ENCODE results near the gene PRM3.
"Not testable (repeated sequence)": the region's sequence is repeated elsewhere in the genome, so short reads cannot be mapped to it uniquely, and the experiment has no call there.

The PRM3 gene

DNA sequence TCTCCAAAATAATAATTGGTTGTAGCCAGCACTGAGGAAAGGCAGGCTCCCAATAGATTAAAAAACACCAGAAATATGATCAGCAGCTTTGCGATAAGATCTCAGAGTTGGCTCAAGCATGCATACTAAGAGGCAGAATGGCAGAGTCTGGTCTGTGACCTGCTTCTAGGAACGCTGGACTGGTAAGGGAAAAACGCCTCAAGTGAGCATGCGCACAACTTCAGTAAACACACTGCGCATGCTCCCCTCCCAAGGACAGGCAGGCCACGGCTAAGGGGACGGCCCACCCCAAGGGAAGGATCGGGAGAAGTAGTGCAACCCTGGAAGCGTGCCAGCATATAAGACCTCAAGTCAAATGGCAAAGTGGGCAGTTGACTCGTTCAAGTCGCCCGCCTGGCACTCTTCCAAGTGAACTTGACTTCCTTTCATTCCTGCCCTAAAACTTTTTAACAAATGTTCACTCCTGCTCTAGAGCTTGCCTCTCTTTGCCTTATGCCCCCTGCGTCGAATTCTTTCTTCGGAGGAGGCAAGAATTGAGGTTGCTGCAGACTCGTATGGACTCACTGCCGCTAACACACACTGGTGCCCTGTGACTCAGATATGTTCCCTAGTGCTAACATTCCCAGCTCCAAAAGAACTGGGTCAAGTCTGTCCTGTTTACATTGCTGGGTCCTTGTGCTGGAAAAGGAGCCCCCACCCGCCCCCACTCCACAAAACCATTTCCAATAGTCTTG lies 30.1 kb upstream of the PRM3 start:
- no peak for DNase-seq

DNA sequence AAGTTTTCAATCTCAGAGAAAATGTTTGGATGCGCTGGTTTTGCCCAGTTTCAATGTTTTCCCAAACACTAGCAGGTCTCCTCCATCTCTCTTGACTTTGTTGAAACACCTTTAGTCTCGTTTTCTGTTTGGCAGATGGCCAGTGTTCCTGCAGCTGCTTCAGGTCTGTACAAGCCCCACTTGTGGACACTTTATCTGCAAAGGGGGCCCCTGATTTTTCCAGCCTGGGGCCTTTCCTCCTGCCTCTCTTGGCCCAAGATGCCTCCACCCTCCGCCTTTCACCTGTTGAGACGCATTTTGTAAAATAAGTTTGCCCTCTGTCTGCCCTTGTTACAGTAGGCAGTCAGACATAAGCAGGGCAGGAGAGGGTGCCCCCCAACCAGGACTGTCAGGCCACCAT lies 29.5 kb upstream of the PRM3 start:
- no peak for DNase-seq

DNA sequence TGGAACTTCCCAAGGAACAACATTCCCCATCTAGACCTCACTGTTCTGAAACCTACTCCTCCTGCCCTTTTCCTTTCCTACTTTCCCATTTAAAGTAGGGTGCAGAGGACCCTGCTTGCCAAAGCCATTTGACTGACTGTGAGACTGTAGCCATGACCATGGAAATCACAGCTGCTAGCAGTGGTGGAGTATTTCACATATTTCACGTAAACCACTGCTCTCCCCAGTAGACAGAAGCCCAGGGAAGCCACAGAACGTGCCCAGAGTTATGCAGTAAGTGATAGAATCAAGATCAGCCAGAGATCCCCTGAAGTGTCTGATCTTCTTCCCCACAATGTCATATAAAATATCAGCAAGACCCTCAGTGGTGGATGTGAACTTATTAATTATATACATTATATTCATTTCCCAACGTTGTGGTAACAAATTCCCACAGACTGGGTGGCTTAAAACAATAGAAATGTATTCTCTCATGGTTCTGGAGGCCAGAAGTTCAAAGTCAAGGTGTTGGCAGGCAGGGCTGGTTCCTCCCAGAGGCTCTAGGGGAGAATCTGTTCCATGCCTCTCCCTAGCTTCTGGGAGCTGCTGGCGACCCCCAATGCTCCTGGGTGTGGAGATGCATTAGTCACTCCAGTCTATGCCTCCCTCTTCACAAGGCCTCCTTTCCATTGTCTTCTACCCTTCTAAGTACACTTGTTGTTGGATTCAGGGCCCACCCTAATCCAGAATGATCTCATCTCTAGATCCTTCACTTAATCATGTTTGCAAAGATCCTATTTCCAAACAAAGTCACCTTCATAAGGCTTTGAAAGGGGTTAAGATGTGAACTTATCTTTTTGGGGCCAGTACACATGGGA lies 28.4 kb upstream of the PRM3 start:
- DNase-seq, result no peak

DNA sequence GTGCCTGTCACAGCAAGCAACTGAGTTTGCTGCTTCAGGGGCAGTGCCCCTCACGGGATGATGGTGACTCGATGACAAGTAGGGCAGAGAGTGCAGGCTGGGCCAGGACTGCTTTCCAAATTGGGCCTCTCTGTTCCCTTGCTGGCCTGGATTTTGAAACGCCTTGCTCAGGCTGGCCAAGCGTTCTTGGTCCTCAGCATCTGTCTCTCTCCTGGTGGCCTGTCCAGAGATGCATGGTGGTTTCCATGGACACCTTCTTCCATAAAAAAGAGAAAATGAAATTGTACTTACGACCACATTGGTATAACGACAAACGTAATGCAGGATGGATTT lies 27.1 kb upstream of the PRM3 start:
- no peak for DNase-seq

DNA sequence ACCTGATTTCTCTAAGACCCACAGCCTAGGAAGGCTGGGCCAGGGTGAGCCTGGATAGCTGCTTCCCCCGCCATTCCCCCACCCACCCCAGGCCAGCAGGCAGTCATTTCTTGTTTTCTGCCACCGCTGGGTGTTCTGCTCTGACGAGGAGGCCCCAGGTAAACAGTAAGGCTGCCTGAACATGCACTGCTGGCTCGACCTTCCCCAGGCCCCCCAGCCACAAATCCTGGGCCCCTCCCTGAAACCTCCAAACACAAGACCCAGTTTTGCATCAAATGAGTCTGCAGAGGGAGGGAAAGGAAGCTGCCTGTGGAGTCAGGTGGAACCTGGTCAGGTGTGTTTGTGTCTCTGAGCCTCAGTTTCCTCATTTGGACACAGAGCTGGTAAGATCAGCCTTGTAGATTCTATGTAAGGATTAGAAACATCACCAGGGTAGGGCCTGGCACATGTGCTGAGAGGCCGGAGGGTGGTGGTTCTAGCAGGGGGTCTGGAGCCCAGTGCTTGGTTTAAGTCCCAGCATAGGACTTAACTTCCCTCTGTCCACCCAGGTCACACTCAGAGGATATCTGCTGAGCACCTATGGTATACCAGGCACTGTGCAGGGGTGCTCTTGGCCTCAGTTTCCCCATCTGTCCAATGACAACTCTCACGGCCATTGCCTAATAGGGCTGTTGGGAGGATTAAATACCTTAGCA lies 26.6 kb upstream of the PRM3 start:
- no peak for DNase-seq

DNA sequence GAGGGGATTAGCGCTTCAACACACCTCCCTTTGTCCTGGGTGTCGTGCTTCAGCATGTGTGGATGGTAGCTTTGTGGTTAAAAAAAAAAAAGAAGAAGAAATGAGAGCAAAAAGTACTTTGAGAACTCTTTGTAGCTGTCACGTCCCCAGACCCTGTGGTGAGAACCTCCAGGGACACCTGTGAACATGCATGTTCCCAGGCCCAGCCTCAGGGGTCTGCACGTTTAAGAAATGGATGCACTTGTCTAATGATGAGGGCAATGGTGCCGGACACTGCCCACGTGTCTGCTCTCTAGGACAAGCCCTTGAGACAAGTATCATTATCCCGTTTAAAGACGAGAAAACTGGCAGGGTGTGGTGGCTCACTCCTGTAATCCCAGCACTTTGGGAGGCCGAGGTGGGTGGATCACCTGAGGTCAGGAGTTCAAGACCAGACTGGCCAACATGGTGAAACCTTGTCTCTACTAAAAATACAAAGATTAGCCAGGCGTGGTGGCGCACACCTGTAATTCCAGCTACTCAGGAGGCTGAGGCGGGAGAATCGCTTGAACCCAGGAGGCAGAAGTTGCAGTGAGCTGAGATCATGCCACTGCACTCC lies 25.6 kb upstream of the PRM3 start:
- not testable (repeated sequence) for DNase-seq

DNA sequence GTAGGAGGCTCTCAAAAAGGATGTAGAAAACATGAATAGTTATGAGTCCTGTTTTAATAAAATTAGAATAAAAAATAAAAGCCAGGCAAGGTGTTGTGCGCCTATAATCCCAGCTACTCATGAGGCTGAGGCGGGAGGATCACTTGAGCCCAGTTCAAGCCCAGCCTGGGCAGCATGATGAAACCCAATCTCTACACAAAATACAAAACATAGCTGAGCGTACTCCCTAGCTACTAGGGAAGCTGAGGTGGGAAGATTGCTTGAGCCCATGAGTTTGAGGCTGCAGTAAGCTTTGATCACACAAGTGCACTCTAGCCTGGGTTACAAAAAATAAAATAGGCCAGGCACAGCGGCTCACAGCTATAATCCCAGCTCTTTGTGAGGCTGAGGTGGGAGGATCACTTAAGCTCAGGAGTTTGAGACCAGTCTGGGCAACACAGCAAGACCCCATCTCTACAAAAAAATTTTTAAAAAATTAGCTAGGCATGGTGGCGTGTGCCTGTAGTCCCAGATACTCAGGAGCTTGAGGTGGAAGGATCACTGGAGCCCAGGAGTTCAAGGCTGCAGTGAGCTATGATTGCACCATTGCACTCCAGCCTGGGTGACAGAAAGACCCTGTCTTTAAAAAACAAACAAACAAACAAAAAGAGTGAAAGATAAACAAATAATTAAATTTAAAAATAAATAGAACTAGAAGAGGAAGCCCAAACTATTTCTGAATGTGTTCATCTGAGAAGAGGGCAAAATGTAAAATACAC lies 24.9 kb upstream of the PRM3 start:
- DNase-seq, result no peak

DNA sequence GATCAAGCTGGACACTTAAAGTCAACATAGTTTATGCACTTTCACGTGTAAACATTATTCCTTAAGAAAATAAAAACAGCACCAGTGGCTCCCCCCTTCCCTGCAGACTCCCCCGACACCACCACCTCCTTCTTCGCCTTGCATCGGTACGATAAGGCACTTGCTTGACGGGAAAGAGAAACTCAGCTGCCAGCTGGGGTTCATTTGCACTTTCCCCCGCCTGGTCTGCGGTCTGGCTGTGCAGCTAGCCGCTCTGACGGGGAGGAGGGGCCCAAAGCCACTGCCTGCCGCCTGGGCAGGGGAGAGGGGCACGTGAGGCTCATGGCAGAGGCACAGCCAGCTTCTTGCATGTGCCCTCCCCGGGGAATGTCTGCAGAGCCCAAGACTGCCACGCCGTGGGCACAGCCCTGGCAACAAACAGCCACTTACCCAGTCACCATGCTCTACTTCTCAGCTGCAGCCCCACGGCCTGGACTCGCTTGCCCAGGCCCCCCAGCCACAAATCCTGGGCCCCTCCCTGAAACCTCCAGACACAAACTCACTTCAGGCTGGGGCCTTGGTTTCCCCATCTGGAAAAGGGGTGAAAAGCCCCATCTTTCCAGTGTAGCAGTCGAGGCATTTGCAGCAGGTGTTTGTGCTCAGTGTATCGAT lies 24.2 kb upstream of the PRM3 start:
- DNase-seq, result peak; percentile 80

DNA sequence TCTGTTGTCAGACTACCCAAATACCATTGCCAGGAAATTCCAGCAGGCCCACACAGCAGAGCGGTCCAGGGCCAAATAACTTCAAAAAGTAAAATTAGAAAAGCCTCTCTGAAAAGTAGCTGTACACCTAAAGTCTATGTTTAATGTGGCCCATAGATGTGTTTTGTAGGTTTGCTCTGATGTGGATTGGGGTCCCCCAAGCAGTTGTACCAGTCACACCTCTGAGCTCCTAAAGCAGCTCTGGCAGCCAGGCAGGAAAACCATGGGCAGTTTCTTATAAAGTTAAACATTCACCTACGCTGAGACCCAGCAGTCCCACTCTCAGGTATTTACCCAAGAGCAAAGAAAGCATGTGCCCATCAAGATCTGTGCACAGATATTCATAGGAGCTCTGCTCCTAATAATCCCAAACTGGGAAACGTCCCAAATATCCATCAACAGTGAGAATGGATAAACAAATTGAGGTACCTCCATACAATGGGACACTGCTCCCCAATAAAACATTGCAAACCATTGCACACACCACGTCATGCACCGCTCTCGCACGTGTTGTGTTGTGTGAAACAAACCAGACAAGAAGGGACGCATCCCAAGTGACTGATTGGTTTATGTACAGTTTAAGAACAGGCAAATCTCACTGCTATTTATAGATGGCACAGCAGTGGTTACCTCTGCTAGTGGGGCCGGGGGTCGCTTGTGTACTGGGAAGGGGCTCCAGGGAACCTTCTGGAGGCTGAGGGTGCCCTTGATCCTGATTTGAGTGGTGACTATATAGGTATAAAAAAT lies 23.5 kb upstream of the PRM3 start:
- no peak for DNase-seq

DNA sequence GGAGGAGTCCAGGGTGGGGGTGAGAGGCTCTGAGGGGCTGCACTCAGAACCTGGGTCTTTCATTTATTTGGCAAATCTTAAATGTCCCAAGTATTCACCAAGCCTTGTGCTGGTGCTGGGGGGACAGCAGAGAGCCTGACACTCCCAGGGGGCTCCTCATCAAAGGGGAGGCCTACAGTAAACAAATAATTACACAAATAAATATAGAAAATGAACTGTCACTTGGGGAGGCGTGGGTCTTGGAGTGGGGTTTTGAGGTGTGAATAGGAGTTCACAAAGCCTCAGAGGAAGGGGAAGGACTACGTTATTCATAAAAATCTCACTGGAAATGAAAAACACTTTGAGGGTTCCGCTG lies 22.9 kb upstream of the PRM3 start:
- DNase-seq, result no peak

DNA sequence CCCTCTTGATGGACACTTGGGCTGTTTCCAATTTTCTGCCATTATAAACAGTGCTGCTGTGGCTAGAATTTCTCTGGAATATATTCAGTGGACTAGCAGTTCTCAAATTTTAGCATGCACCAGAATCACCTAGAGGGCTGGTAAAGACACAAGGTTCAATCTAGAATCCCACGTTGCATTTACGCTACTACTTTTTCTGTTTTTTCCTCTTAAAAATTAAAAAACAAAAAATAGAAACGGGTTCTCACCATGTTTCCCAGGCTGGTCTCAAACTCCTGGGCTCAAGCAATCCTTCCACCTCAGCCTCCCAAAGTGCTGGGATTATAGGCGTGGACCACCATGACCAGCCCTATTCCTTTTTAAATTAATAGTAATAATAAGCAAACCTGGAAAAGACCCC lies 22.2 kb upstream of the PRM3 start:
- DNase-seq, result no peak

DNA sequence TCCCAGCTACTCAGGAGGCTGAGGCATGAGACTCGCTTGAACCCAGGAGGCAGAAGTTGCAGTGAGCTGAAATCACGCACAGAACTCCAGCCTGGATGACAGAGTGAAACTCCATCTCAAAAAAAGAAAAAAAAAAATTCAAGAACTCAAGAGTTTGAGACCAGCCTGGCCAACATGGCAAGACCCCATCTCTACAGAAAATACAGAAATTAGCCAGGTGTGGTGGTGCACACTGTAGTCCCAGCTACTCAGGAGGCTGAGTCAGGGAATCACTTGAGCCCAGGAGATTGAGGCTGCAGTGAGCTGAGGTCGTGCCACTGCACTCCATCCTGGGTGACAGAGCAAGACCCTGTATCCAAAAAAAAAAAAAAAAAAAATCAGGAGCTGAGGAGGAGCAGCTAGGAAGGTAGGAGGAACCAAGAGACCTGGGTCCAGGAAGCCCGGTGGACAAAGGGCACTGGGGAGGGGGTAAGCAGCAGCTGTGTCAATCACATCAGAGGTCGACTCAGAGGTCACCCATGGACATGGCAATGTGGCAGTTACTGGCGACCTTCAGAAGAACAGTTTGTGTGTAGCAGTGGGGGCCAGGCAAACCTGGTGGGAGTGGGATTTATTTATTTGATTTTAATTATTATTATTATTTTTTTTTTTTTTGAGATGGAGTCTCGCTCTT lies 18.8 kb upstream of the PRM3 start:
- DNase-seq, result no peak

DNA sequence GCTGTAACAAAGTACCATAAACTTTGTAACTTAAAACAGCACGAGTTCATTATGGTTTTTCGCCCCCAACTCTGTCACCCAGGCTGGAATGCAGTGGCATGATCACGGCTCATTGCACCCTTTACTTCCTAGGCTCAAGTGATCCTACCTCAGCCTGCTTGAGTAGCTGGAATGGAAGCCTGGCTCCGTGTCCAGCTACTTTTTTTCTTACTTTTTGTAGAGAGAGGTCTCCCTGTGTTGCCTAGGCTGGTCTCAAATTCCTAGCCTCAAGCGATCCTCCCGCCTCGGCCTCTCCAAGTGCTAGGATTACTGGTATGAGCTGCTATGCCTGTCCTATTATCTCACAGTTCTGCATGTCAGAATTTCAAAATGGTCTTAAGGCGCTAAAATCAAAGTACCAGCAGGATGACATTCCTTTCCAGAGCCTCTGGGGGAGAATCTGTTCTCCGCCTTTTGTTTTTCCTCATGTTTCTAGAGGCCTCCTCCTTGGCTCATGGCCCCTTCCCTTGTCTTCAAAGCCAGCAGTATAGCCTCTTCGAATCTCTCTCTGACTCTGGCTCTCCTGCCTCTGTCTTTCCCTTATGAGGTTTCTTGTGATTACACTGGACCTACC lies 17.8 kb upstream of the PRM3 start:
- no peak for DNase-seq

DNA sequence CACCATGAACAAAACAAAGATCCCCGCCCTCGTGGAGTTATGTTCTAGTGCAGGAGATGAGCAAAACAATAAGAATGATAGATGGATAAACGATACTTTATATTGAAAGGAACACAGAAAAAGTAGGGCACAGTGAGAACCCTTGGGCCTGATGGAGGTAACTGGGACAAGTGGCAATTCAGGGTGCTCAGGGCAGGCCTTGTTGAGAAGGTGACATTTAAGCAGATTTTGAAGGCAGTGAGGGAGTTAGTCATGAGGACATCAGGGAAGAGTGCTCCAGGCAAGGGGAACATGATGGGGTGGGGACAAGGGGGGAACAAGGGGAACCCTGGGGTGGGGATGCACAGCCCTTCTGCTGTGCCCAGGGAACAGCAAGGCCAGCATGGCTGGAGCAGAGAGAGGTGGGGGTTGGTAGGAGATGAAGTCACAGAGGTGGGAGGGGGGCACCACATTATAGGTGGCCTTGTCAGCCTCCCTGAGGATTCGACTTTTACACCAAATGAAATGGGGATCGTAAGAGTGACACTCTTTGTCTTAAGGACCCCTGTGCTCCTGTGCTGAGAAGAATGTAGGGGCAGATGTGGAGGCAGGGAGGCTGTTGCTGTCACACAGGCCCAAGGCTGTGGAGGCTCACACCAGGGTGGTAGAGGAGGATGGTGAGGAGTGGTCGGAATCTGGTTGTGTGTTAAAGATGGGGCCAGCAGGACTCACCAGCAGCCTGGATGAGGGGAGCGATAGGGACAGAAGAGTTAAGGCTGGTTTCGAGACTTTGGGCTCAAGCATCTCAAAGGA lies 16.9 kb upstream of the PRM3 start:
- DNase-seq, result no peak

DNA sequence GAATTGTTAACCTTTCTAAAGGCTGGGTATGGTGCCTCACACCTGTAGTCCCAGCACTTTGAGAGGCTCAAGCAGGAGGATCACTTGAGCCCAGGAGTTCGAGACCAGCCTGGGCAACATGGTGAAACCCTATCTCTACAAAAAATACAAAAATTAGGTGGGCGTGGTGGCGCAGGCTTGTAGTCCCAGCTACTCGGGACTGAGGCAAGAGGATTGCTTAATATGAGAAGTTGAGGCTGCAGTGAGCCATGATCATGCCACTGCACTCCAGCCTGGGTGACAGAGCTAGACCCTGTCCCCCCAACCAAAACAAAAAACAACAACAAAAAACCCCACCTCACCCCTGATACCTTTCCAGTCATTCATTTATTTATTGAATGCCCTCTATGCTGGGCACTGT lies 16.3 kb upstream of the PRM3 start:
- not testable (repeated sequence) for DNase-seq

DNA sequence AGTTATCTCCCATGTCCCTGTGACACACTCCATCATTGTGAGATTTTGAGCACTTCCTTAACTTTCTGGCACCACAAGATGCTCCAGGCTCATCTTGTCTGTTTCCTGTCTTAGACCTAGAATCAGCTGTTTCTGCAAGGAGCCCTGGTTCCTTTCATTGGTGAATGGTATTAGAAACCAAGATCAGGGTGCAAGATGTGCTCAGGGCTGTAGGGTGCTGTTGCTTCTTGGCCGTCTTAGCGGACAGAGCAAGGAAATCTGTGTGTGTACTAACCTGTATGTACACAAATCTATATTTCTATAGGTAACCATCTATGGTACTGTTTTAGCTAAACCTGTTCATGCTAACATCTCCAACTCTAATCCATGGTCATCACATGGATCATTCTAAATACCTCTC lies 15.8 kb upstream of the PRM3 start:
- DNase-seq, result no peak

DNA sequence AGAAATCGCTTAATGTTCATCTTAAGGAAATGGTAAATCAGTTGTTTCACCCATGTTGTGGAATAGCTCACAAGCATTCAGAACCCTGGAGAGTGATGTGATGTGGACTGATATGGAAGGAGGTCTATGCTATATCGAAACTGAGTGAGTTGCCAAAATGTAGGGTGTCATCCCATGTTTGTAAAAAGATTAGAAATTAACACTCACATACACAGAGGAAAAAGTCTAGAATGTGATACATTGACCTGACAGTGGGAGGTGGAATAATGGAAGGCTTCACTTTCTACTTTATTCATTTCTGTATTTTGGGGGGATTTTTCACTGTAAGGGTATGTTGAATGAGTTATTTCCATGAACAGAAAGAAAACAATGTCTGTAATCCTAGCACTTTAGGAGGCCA lies 12.4 kb upstream of the PRM3 start:
- no peak for DNase-seq

DNA sequence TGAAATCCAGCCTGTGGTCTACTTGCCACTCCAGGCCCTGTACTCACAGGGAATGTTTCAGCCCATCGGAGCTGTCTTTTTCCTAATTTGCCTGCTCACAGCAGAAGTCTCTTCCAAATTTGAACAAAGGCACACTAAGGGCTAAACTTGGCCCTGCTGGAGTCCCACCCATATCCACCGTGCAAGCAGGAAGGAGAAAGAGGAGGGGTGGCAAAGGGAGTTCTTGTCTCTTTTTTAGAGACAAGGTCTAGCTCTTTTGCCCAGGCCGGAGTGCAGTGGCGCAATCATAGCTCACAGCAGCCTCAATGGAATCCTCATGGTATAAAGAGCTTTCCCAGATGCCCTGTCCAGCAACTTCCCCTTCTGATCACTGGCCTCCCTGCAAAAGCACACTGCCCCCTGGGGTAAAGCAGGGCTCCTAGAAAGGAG lies 10.4 kb upstream of the PRM3 start:
- no peak for DNase-seq
